Loucy (cell line): ENCODE results near the gene LYZL6.
"Not testable (repeated sequence)": the region's sequence is repeated elsewhere in the genome, so short reads cannot be mapped to it uniquely, and the experiment has no call there.

Source experiments
- H2AFZ ChIP-seq: fragments of 200-600 bp; sonication (generic); 2 replicates; pipeline ENCODE4 v1.6.0; 2016; ENCODE audit warnings: antibody characterized with exemption, mild to moderate bottlenecking, low read length, moderate library complexity
- H3F3A ChIP-seq: fragments of 200-600 bp; 2 replicates; pipeline ENCODE4 v1.6.0; 2016; ENCODE audit warnings: antibody characterized with exemption, low read depth, mild to moderate bottlenecking
- H3K27me3 ChIP-seq: fragments of 200-600 bp; sonication (generic); 2 replicates; pipeline ENCODE4 v1.6.1; 2014; ENCODE audit warnings: low read length, mild to moderate bottlenecking; ENCODE audit not compliant: insufficient read depth, poor library complexity, severe bottlenecking
- H3K36me3 ChIP-seq: fragments of 200-600 bp; sonication (generic); 2 replicates; pipeline ENCODE4 v1.6.1; 2016; ENCODE audit warnings: low read length; ENCODE audit not compliant: insufficient read depth
- H3K4me1 ChIP-seq: fragments of 200-600 bp; sonication (generic); 2 replicates; pipeline ENCODE4 v1.5.1; 2014; ENCODE audit warnings: low read length, mild to moderate bottlenecking; ENCODE audit not compliant: insufficient read depth, poor library complexity, severe bottlenecking
- H3K4me2 ChIP-seq: fragments of 200-600 bp; sonication (generic); 2 replicates; pipeline ENCODE4 v1.6.0; 2014; ENCODE audit warnings: antibody characterized with exemption, low read length, low read depth, mild to moderate bottlenecking; ENCODE audit not compliant: poor library complexity, severe bottlenecking
- H3K4me3 ChIP-seq: fragments of 200-600 bp; sonication (generic); 2 replicates; pipeline ENCODE4 v1.5.1; 2014; ENCODE audit warnings: low read length, mild to moderate bottlenecking, mixed read lengths; ENCODE audit not compliant: poor library complexity, severe bottlenecking
- H3K79me2 ChIP-seq: fragments of 200-600 bp; sonication (generic); 2 replicates; pipeline ENCODE4 v1.6.1; 2014; ENCODE audit warnings: low read length; ENCODE audit not compliant: insufficient read depth
- H3K9ac ChIP-seq: fragments of 200-600 bp; sonication (generic); 2 replicates; pipeline ENCODE4 v1.6.0; 2014; ENCODE audit warnings: mild to moderate bottlenecking, low read depth, low read length, moderate library complexity; ENCODE audit not compliant: poor library complexity, severe bottlenecking
- H3K9me2 ChIP-seq: fragments of 200-600 bp; sonication (generic); replicated peaks from 2 replicates; pipeline ENCODE4 v1.6.1; 2016; ENCODE audit warnings: low read depth, low read length, mixed read lengths
- H3K9me3 ChIP-seq: fragments of 200-600 bp; sonication (generic); 2 replicates; pipeline ENCODE4 v1.6.1; 2014; ENCODE audit warnings: mild to moderate bottlenecking, antibody characterized with exemption, low read length, low read depth; ENCODE audit not compliant: insufficient read depth
- H4K20me1 ChIP-seq: fragments of 200-600 bp; sonication (generic); 2 replicates; pipeline ENCODE4 v1.6.0; 2014; ENCODE audit warnings: antibody characterized with exemption, low read length, mild to moderate bottlenecking; ENCODE audit not compliant: insufficient read depth, poor library complexity, severe bottlenecking
- EZH2phosphoT487 ChIP-seq: fragments of 200-600 bp; IDR thresholded peaks from 2 replicates; pipeline ENCODE4 v1.6.1; 2018; ENCODE audit warnings: antibody characterized with exemption, mild to moderate bottlenecking, moderate library complexity, borderline replicate concordance
- TF ChIP-seq, protein P1 (sequence below): fragments of 200-600 bp; sonication (generic); conservative IDR thresholded peaks from 2 replicates; pipeline ENCODE4 v1.5.1; 2014; ENCODE audit warnings: mild to moderate bottlenecking, antibody characterized with exemption, low read length

The LYZL6 gene

DNA sequence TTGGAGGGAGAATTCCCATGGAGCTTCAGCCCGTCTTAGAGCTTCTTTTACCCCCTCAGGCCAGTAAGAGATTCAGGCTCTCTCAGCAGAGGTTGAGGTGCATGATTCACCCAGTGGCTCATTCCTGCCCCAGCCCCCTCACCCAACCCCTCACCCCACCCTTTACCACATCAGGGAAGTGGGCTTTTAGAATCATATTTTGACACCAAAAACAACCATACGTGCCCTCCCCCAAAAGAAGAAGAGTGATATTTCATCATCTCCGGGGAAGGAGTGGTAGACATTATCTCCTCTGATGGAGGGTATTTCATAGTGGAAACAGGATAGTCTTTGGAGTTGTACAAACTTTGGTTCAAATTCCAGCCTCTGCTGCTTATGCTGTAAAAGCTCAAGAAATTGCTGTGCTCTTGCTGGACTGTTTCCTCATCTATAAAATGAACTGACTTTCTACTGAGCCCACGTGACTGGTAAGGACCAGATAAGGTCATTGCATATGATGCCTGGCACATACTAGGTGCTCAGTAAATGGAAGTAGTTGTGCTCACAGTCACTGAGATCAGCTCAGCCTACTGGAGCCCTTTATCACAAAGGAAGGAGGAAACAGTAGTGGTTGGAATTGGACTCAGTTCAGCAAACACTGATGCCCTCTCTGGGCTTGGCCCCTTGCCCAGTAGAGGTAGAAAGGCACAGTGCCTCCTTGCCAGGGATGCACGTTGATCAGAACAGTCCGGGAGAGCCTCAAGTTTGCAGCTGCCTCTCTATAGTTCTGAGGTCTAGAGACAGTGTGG is 45.0 kb downstream of the LYZL6 start:
- TF ChIP-seq, protein P1, sequence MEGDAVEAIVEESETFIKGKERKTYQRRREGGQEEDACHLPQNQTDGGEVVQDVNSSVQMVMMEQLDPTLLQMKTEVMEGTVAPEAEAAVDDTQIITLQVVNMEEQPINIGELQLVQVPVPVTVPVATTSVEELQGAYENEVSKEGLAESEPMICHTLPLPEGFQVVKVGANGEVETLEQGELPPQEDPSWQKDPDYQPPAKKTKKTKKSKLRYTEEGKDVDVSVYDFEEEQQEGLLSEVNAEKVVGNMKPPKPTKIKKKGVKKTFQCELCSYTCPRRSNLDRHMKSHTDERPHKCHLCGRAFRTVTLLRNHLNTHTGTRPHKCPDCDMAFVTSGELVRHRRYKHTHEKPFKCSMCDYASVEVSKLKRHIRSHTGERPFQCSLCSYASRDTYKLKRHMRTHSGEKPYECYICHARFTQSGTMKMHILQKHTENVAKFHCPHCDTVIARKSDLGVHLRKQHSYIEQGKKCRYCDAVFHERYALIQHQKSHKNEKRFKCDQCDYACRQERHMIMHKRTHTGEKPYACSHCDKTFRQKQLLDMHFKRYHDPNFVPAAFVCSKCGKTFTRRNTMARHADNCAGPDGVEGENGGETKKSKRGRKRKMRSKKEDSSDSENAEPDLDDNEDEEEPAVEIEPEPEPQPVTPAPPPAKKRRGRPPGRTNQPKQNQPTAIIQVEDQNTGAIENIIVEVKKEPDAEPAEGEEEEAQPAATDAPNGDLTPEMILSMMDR, result no peak
- no peak for TF ChIP-seq EZH2phosphoT487
- Histone ChIP-seq H3K9me3 (no peaks in the 10 kb centered on the region), H3K4me3 (no peak overlapping the region), H3K79me2 (no peaks in the 10 kb centered on the region), H3K27me3 (no peaks in the 10 kb centered on the region), H3K4me1 (peaks cover 5% of the 10 kb centered on the region), H3K36me3 (no peaks in the 10 kb centered on the region), H3F3A (no peaks in the 10 kb centered on the region), H4K20me1 (no peaks in the 10 kb centered on the region), H3K4me2 (no peak overlapping the region), H3K9ac (no peak overlapping the region), H3K9me2 (no peaks in the 10 kb centered on the region), H2AFZ (no peak overlapping the region)

DNA sequence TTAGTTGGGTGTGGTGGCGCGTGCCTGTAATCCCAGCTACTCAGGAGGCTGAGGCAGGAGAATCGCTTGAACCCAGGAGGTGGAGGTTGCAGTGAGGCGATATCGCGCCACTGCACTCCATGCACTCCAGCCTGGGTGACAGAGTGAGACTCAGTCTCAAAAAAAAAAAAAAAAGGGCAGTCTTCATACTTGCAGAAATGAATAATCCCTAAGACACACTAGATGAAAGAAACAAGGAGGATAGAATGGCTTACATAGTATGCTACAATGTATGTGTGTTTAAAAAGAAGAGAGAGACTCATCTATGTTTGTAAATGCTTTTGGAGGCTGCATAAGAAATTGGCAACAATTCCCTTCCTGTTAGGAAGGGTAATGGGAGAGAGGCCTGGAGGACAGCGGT is 45.7 kb downstream of the LYZL6 start:
- not testable (repeated sequence) for H3F3A ChIP-seq, H3K36me3 ChIP-seq, H3K9me3 ChIP-seq, H3K4me3 ChIP-seq, H3K4me2 ChIP-seq, H3K27me3 ChIP-seq, H4K20me1 ChIP-seq, H3K9me2 ChIP-seq, H3K9ac ChIP-seq, H3K79me2 ChIP-seq, H3K4me1 ChIP-seq, H2AFZ ChIP-seq

DNA sequence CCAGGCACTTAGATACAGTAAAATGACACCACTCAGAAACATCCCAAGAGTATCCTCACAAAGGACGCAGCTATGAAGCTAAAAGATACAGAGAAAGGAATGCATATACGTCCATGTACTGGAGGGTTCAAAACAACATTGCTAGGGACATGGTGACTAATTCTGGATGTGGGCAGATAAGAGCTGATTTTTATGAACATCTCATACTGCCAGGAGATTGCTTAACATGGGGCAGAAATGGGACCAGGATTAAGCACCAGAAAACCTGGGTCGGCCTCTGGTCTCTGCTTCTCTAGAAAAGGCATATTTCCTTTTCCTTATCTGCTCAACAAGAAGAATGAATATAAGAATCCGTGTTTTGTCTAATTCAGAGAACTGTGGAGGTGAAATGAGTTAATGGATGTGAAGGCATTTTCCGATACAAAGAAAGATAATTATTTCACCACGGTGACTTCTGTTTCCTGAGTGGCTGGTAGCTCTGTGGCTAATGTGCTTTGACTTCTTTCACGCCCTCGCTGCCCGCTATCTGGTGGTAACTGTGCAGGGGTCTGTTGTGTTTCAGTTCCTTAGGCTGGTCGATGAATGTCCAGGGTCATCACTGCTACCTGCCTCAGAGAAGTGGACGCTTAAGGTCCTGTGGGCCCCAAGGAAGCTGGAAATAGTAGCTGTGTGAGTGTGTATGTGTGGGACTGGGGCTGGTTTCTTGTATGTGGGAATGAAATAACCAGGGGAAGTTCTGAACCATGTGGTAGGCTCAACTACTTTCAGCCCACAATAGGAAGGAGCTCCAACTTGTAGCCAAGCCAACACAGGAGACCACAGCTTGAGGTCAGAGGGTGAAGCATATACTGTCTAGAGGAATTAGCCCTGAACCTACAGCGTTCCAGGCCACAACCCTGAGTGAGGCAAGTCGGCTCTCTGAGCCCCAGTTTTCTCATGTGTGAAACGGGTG is 47.6 kb downstream of the LYZL6 start:
- peak overlapping the region; percentile 2 for H3K4me2 ChIP-seq
- H3K4me1 ChIP-seq, result peaks cover 8% of the 10 kb centered on the region
- H2AFZ ChIP-seq, result peak overlapping the region; percentile 17; the same call in 1 of the 2 replicates
- no peaks in the 10 kb centered on the region for H3K36me3 ChIP-seq
- H3K9me3 ChIP-seq, result no peaks in the 10 kb centered on the region
- no peaks in the 10 kb centered on the region for H3K27me3 ChIP-seq
- no peaks in the 10 kb centered on the region for H3F3A ChIP-seq
- H4K20me1 ChIP-seq, result no peaks in the 10 kb centered on the region
- H3K4me3 ChIP-seq, result no peak overlapping the region
- no peaks in the 10 kb centered on the region for H3K79me2 ChIP-seq
- TF ChIP-seq, protein P1, result no peak
- no peak for TF ChIP-seq EZH2phosphoT487
- H3K9ac ChIP-seq, result no peak overlapping the region
- H3K9me2 ChIP-seq, result no peaks in the 10 kb centered on the region
